ENCODE data around the gene TIGIT. TPM values are rescaled to one million over a fixed set of nuclear protein-coding genes. Genes with fewer than 3 reads are reported as not detected.

Gene TIGIT
- total and polyA plus RNA-seq, 2 donors (not counting 1 experiment from before 2014, with no cell fraction given): 2.5 to 4.6 TPM

GRCh38 chr3:114328345-114328744 lies 34.5 kb downstream of the TIGIT start:
- Mint-ChIP-seq H3K4me1 (peaks cover 44% of the 10 kb centered on the region), H3K4me3 (peak overlapping the region; percentile 52), H3K9me3 (ENCODE audit: insufficient read depth) (peaks cover 2% of the 10 kb centered on the region), H3K27me3 (no peaks in the 10 kb centered on the region), H3K27ac (peak overlapping the region; percentile 60)
- Histone ChIP-seq H2AFZ (ENCODE audit: insufficient read depth, low read depth, low read length, poor library complexity, severe bottlenecking) (no peak overlapping the region), H3K36me3 (replicated peaks in 1 of 2; ENCODE audit: control extremely low read depth in 1 of 2, control insufficient read depth in 1 of 2, extremely low read depth in 1 of 2, insufficient read depth in 2 of 2, low read length in 1 of 2) (no peaks in the 10 kb centered on the region), H4K20me1 (ENCODE audit: control insufficient read depth, insufficient read depth, low read length, poor library complexity, severe bottlenecking) (no peaks in the 10 kb centered on the region), H3K4me2 (replicated peaks; ENCODE audit: low read depth, low read length, poor library complexity, severe bottlenecking) (no peak overlapping the region), H3K9me3 (ENCODE audit: control extremely low read depth in 1 of 3, control insufficient read depth in 2 of 3, insufficient read depth in 1 of 3, low read length in 2 of 3) (no peaks in the 10 kb centered on the region), H3K27ac (ENCODE audit: low read length in 2 of 2) (no peak overlapping the region), H3K27me3 (replicated peaks in 1 of 4; ENCODE audit: control extremely low read depth in 1 of 4, control insufficient read depth in 3 of 4, insufficient read depth in 4 of 4, low read length in 3 of 4) (no peaks in the 10 kb centered on the region), H3K9ac (ENCODE audit: low read length) (no peak overlapping the region), H3K4me3 (ENCODE audit: control extremely low read depth in 1 of 5, extremely low read depth in 1 of 5, insufficient read depth in 1 of 5, low read depth in 2 of 5, low read length in 4 of 5) (no peak overlapping the region), H3K4me1 (ENCODE audit: control insufficient read depth in 2 of 2, insufficient read depth in 2 of 2, low read length in 2 of 2) (peaks cover 12 to 13% of the 10 kb centered on the region in 2 donors), H3K79me2 (ENCODE audit: control insufficient read depth, insufficient read depth, low read length) (no peaks in the 10 kb centered on the region)
- no CpG with 5 or more reads among the region's 3 CpGs for WGBS (ENCODE audit: insufficient coverage)
- no peak for DNase-seq
- POLR2A ChIA-PET: no interaction called here
- CTCF ChIA-PET: interaction anchor here (0.6 to 1.3 kb wide), 5 partner anchors 10 to 176 kb away, joined by 3 to 5 read pairs (median 3); no protein-coding TSS in a partner anchor
- intact Hi-C loops (cut with micrococcal nuclease): loop anchor here (2.0 kb wide), 1 partner anchor 16 kb away; no protein-coding TSS in a partner anchor
- TF ChIP-seq CTCF (IDR thresholded peaks at IDR 0.05) (no peak), EZH2 (IDR thresholded peaks at IDR 0.05; ENCODE audit: borderline replicate concordance, insufficient read depth, low read depth, low read length, poor library complexity, severe bottlenecking) (no peak)
- ATAC-seq (ENCODE audit: low read depth): no peak

GRCh38 chr3:114329823-114330222 lies 36.0 kb downstream of the TIGIT start:
- H3K4me1 Mint-ChIP-seq: peaks cover 50% of the 10 kb centered on the region
- H4K20me1 ChIP-seq (ENCODE audit: control insufficient read depth, insufficient read depth, low read length, poor library complexity, severe bottlenecking): no peaks in the 10 kb centered on the region
- H3K79me2 ChIP-seq (ENCODE audit: control insufficient read depth, insufficient read depth, low read length): no peaks in the 10 kb centered on the region
- H3K4me3 Mint-ChIP-seq: no peak overlapping the region
- no peak for TF ChIP-seq CTCF (IDR thresholded peaks at IDR 0.05)
- POLR2A ChIA-PET: interaction anchor here (0.6 kb wide), 1 partner anchor 181 kb away, joined by 3 read pairs; no protein-coding TSS in a partner anchor
- no peak overlapping the region for H3K4me3 ChIP-seq (ENCODE audit: control extremely low read depth in 1 of 5, extremely low read depth in 1 of 5, insufficient read depth in 1 of 5, low read depth in 2 of 5, low read length in 4 of 5)
- CTCF ChIA-PET: no interaction called here
- no peak for DNase-seq
- no peak overlapping the region for H3K27ac Mint-ChIP-seq
- no peaks in the 10 kb centered on the region for H3K27me3 ChIP-seq (replicated peaks in 1 of 4; ENCODE audit: control extremely low read depth in 1 of 4, control insufficient read depth in 3 of 4, insufficient read depth in 4 of 4, low read length in 3 of 4)
- 84% methylated on average over 2 of the region's 2 CpGs for WGBS (ENCODE audit: insufficient coverage)
- intact Hi-C loops (cut with micrococcal nuclease): loop anchor here (2.0 kb wide), 1 partner anchor 17 kb away; no protein-coding TSS in a partner anchor
- H3K9ac ChIP-seq (ENCODE audit: low read length): no peak overlapping the region
- H3K4me1 ChIP-seq (ENCODE audit: control insufficient read depth in 2 of 2, insufficient read depth in 2 of 2, low read length in 2 of 2): peaks cover 14% of the 10 kb centered on the region in 2 donors
- H3K4me2 ChIP-seq (replicated peaks; ENCODE audit: low read depth, low read length, poor library complexity, severe bottlenecking): no peak overlapping the region
- no peak for ATAC-seq (ENCODE audit: low read depth)
- H3K27me3 Mint-ChIP-seq: no peaks in the 10 kb centered on the region
- H3K36me3 ChIP-seq (replicated peaks in 1 of 2; ENCODE audit: control extremely low read depth in 1 of 2, control insufficient read depth in 1 of 2, extremely low read depth in 1 of 2, insufficient read depth in 2 of 2, low read length in 1 of 2): no peaks in the 10 kb centered on the region
- H3K9me3 Mint-ChIP-seq (ENCODE audit: insufficient read depth): peaks cover 2% of the 10 kb centered on the region
- H3K9me3 ChIP-seq (ENCODE audit: control extremely low read depth in 1 of 3, control insufficient read depth in 2 of 3, insufficient read depth in 1 of 3, low read length in 2 of 3): no peaks in the 10 kb centered on the region
- no peak overlapping the region for H3K27ac ChIP-seq (ENCODE audit: low read length in 2 of 2)
- no peak overlapping the region for H2AFZ ChIP-seq (ENCODE audit: insufficient read depth, low read depth, low read length, poor library complexity, severe bottlenecking)
